Tibial nerve (tissue), 4 donors: ENCODE results near the gene PREX1.

Source experiments
- CTCF ChIP-seq, 5 experiments: fragments of 200-600 bp in 3 of 5; fragments of 450-650 bp in 2 of 5; sonication (generic) in 3 of 5; IDR thresholded peaks; one replicate each; pipeline ENCODE4 v1.5.1; 2016 to 2019; ENCODE audit warnings: antibody characterized with exemption in 5 of 5, mild to moderate bottlenecking in 3 of 5, moderate library complexity in 2 of 5
- EP300 ChIP-seq, 2 donors: sonication (generic); formaldehyde crosslinking; IDR thresholded peaks; one replicate each; pipeline ENCODE4 v1.6.1; 2017; ENCODE audit warnings: antibody characterized with exemption in 2 of 2, mild to moderate bottlenecking in 1 of 2
- POLR2A ChIP-seq, 2 donors: fragments of 450-650 bp; IDR thresholded peaks; one replicate each; pipeline ENCODE4 v1.6.1; 2017; ENCODE audit warnings: antibody characterized with exemption in 2 of 2, mild to moderate bottlenecking in 2 of 2, moderate library complexity in 2 of 2

GRCh38 chr20:48577557-48577956, 250.2 kb downstream of the PREX1 start:
- TF ChIP-seq CTCF (IDR thresholded peaks at IDR 0.05) (no peak), POLR2A (IDR thresholded peaks at IDR 0.05) (no peak), EP300 (IDR thresholded peaks at IDR 0.05) (no peak)
